ENCODE data around the gene AOPEP. TPM values are rescaled to one million over a fixed set of nuclear protein-coding genes. Genes with fewer than 3 reads are reported as not detected.

AOPEP gene
- total and polyA plus RNA-seq, 2 donors (not counting 3 experiments of a cell fraction or from before 2014, with no cell fraction given), result 20.2 to 41.6 TPM

DNA sequence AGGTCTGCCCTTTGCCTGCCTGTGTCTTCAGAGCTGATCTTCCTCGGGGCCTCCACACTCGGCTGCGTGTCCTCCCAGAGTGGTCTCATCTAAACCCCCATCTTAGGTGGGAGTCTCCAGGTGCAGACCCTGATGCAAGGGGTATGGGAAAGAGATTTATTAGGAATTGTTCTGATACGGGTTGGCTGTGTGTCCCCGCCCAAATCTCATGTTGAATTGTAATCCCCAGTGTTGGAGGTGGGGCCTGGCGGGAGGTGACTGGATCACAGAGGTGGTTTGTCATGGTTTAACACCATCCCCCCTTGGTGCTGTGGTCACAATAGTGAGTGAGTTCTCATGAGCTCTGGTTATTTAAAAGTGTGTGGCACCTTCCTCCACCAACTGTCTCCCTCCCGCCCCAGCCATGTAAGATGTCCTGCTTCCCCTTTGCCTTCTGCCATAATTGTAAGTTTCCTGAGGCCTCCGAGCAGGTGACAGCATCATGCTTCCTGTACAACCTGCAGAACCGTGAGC, 208.4 kb downstream of the AOPEP start:
- dilution Hi-C loops (cut with MboI; ENCODE audit: extremely low pct_ligation_motif_present, low sequenced_read_pairs) (no loop called here), intact Hi-C loops (cut with micrococcal nuclease) (no loop called here)
- H3K79me2 ChIP-seq (ENCODE audit: control insufficient read depth, insufficient read depth, low read length), result no peaks in the 10 kb centered on the region
- peaks cover 14% of the 10 kb centered on the region for H3K4me1 ChIP-seq (ENCODE audit: control insufficient read depth, extremely low read depth, insufficient read depth, low read length)
- no peaks in the 10 kb centered on the region for H3K36me3 ChIP-seq (ENCODE audit: control insufficient read depth in 2 of 2, extremely low read depth in 1 of 2, insufficient read depth in 2 of 2, low read length in 2 of 2)
- POLR2A ChIA-PET, result no interaction called here
- no peak overlapping the region for H3K9ac ChIP-seq (replicated peaks; ENCODE audit: extremely low read depth, insufficient read depth, low read length)
- TF ChIP-seq, protein P1, sequence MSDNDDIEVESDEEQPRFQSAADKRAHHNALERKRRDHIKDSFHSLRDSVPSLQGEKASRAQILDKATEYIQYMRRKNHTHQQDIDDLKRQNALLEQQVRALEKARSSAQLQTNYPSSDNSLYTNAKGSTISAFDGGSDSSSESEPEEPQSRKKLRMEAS (IDR thresholded peaks at IDR 0.05; ENCODE audit: insufficient read depth, insufficient read length), result no peak
- TF ChIP-seq JUN (IDR thresholded peaks at IDR 0.05; ENCODE audit: borderline replicate concordance, insufficient read depth, insufficient read length, low read depth), result no peak
- H3K4me2 ChIP-seq (ENCODE audit: insufficient read depth, low read length), result no peak overlapping the region
- no peak overlapping the region for H3K4me3 ChIP-seq (replicated peaks in 1 of 3; ENCODE audit: insufficient read depth in 1 of 3, low read depth in 1 of 3, low read length in 3 of 3)
- H3K9me1 ChIP-seq (replicated peaks; ENCODE audit: control insufficient read depth, extremely low read depth, insufficient read depth, low read length), result no peaks in the 10 kb centered on the region
- FAIRE-seq, result no peak
- CTCF ChIA-PET, result interaction anchor here (1.3 kb wide), 1 partner anchor 16 kb away, joined by 4 read pairs; no protein-coding TSS in a partner anchor
- no peak overlapping the region for H2AFZ ChIP-seq (ENCODE audit: low read depth, low read length)
- DNase-seq (ENCODE audit: low read depth, low spot score), result no peak
- BruUV-seq (replicated peaks), result no TSS peak
- H3K27me3 ChIP-seq (ENCODE audit: control insufficient read depth in 2 of 2, insufficient read depth in 2 of 2, low read length in 2 of 2), result no peaks in the 10 kb centered on the region
- H4K20me1 ChIP-seq (replicated peaks; ENCODE audit: control insufficient read depth, extremely low read depth, insufficient read depth, low read length), result no peaks in the 10 kb centered on the region
- no peaks in the 10 kb centered on the region for H3K9me3 ChIP-seq (replicated peaks; ENCODE audit: control insufficient read depth, insufficient read depth, low read length)
- no peak overlapping the region for H3K27ac ChIP-seq (ENCODE audit: insufficient read depth, low read depth, low read length)

DNA sequence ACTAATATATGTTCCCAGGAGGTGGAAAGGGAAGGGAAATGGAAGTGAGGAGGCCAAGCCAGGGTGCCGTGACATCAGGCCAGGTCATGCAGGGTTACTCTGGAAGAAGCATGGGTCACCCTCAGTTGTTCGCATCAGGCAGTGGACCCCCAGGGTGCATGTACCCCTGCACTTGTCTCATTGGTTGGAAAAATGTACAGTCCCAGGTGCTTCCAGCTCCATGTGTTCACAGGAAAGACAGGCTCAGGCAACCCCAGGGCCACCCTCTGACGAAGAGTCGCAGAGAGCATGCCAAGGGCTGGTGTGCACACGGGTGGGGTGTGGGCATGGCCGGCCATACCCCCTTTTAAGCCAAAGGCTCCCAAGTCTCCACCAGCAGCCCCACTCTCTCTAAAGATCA, 208.9 kb downstream of the AOPEP start:
- Histone ChIP-seq H3K36me3 (ENCODE audit: control insufficient read depth in 2 of 2, extremely low read depth in 1 of 2, insufficient read depth in 2 of 2, low read length in 2 of 2) (no peaks in the 10 kb centered on the region), H3K4me3 (replicated peaks in 1 of 3; ENCODE audit: insufficient read depth in 1 of 3, low read depth in 1 of 3, low read length in 3 of 3) (no peak overlapping the region), H3K79me2 (ENCODE audit: control insufficient read depth, insufficient read depth, low read length) (no peaks in the 10 kb centered on the region), H2AFZ (ENCODE audit: low read depth, low read length) (no peak overlapping the region), H3K9me1 (replicated peaks; ENCODE audit: control insufficient read depth, extremely low read depth, insufficient read depth, low read length) (no peaks in the 10 kb centered on the region), H4K20me1 (replicated peaks; ENCODE audit: control insufficient read depth, extremely low read depth, insufficient read depth, low read length) (no peaks in the 10 kb centered on the region), H3K9ac (replicated peaks; ENCODE audit: extremely low read depth, insufficient read depth, low read length) (no peak overlapping the region), H3K9me3 (replicated peaks; ENCODE audit: control insufficient read depth, insufficient read depth, low read length) (no peaks in the 10 kb centered on the region), H3K4me1 (ENCODE audit: control insufficient read depth, extremely low read depth, insufficient read depth, low read length) (peaks cover 12% of the 10 kb centered on the region), H3K27me3 (ENCODE audit: control insufficient read depth in 2 of 2, insufficient read depth in 2 of 2, low read length in 2 of 2) (no peaks in the 10 kb centered on the region), H3K27ac (ENCODE audit: insufficient read depth, low read depth, low read length) (no peak overlapping the region), H3K4me2 (ENCODE audit: insufficient read depth, low read length) (no peak overlapping the region)
- CTCF ChIA-PET, result interaction anchor here (1.3 kb wide), 1 partner anchor 15 kb away, joined by 4 read pairs; no protein-coding TSS in a partner anchor
- POLR2A ChIA-PET, result no interaction called here
- intact Hi-C loops (cut with micrococcal nuclease), result no loop called here
- BruUV-seq (replicated peaks), result no TSS peak
- no peak for DNase-seq (ENCODE audit: low read depth, low spot score)
- dilution Hi-C loops (cut with MboI; ENCODE audit: extremely low pct_ligation_motif_present, low sequenced_read_pairs), result no loop called here
- no peak for FAIRE-seq
- TF ChIP-seq, protein P1 (IDR thresholded peaks at IDR 0.05; ENCODE audit: insufficient read depth, insufficient read length), result no peak
- TF ChIP-seq FOS (IDR thresholded peaks at IDR 0.05; ENCODE audit: borderline replicate concordance, insufficient read depth, low read length) (no peak), POLR2A (IDR thresholded peaks at IDR 0.05; ENCODE audit: low read depth, low read length) (no peak), EZH2 (IDR thresholded peaks at IDR 0.05; ENCODE audit: borderline replicate concordance, low read depth, low read length, severe bottlenecking) (no peak), MYC (IDR thresholded peaks at IDR 0.05; ENCODE audit: low read depth, low read length) (no peak), GATA2 (IDR thresholded peaks at IDR 0.05; ENCODE audit: insufficient read depth, insufficient read length, low read depth, low read length) (no peak), JUN (IDR thresholded peaks at IDR 0.05; ENCODE audit: borderline replicate concordance, insufficient read depth, insufficient read length, low read depth) (no peak), POLR2AphosphoS5 (IDR thresholded peaks at IDR 0.05; ENCODE audit: insufficient read depth, low read depth, low read length) (no peak)
- TF ChIP-seq, protein P2, sequence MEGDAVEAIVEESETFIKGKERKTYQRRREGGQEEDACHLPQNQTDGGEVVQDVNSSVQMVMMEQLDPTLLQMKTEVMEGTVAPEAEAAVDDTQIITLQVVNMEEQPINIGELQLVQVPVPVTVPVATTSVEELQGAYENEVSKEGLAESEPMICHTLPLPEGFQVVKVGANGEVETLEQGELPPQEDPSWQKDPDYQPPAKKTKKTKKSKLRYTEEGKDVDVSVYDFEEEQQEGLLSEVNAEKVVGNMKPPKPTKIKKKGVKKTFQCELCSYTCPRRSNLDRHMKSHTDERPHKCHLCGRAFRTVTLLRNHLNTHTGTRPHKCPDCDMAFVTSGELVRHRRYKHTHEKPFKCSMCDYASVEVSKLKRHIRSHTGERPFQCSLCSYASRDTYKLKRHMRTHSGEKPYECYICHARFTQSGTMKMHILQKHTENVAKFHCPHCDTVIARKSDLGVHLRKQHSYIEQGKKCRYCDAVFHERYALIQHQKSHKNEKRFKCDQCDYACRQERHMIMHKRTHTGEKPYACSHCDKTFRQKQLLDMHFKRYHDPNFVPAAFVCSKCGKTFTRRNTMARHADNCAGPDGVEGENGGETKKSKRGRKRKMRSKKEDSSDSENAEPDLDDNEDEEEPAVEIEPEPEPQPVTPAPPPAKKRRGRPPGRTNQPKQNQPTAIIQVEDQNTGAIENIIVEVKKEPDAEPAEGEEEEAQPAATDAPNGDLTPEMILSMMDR (IDR thresholded peaks at IDR 0.05; ENCODE audit: extremely low read depth in 1 of 2, insufficient read depth in 1 of 2, low read depth in 1 of 2, low read length in 2 of 2), result no peak

Data from endothelial cell of umbilical vein (primary cell).